EL (cell line): ENCODE results near the gene HOXC4.
"Not testable (repeated sequence)": the region's sequence is repeated elsewhere in the genome, so short reads cannot be mapped to it uniquely, and the experiment has no call there.

Experiments
- DNase-seq: peaks from one replicate; pipeline ENCODE4 v3.0.0-alpha.2; 2016

Gene HOXC4

DNA sequence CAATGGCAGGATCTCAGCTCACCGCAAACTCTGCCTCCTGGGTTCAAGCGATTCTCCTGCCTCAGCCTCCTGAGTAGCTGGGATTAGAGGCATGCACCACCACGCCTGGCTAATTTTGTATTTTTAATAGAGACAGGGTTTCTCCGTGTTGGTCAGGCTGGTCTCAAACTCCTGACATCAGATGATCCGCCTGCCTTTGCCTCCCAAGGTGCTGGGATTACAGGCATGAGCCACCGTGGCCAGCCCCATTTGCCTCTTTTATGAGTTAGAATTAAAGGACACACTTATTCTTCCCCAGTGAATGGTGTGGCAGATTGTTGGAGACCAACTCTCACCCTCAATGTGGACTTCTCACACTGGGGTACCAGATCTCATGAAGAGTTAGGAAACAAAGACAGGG, 11.6 kb upstream of the HOXC4 start:
- not testable (repeated sequence) for DNase-seq

DNA sequence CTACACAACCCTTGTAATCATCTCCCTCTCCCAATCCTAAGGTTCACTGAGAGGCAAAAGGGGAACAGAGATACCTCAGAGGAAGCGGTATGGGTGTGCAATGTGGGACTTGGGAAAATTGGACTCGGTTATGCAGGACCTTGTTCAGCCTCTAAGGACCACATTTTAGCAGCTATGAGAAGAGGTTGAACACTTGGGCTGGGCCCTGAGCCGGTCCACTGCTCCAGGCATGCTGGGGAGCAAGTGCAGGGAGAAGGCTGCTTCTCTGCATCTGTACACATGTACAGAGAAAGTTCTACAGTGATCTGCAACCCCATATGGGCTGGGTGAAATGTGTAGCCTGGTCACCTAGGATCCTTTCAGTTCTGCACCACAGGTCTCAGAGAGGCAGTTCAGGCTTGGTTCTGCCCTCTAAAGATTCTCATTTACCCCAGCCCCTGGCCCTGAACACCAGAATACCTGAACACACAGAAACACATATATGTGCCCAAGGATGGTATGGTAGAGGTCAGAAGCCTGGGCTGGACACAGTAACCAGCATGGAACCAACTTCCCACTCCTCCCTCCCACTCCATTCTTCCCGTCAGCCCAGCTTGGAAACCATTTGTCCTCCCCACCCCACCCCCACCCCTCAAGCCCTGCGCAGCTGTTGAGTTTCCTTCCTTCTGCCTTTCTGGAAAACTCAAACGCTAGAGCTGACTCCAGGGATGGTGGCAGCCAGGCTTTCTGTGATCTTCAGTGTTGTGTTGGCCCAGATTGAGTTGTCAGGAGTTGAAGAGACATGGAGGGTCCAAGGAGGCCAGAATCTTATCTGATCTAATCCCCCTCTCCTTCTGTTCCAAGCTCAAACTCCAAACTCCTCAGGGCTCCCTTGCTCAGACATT, 10.4 kb upstream of the HOXC4 start:
- DNase-seq: no peak

DNA sequence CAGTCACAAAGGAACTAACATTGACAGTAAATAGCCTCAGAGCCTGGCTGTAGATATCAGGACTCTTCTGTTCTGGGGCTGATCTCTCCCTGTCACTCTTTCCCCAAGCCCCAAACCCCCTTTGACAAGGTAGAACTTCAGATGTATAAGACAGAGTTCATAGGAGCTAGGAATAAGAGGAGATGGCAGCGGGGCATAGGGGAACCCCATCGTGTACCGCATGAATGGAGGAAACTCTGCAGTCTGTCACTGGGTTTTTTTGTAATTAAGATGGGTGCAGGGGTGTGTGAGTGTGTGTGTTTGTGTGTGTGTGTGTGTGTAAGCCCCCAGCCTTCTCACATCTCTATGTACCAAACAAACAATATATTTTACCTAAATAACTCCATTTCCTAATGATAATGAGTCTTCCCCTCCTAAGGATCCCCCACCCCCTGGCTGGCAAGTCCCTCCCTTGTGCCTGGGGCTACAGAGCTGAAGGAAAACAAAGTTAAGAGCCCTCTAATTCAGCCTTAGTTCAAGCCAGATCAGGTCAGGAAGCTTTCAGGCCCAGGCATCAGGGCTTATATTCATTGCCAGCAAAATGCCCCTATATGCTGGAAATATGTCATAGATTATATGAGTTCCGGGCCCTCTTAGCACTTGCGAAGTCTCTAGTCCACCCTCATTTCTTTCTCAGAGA, 9.1 kb upstream of the HOXC4 start:
- no peak for DNase-seq

DNA sequence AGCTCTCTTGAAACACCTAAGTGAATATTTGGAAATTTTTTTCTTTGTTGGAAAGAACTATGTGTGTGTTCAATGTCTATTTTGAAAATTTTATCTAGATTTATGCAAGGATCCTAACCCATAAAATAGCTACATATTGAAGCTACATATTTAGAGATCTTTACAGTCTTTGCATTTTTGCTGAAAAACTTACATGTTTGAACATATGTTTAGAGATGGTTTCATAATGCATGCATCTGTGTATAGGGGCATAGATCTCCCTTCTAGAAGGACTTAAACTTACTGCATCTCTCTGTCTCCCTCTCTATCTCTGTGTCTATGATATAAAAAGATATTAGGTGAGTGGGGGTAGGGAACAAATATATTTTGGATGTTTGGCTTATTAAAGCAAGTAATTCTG, 8.2 kb upstream of the HOXC4 start:
- no peak for DNase-seq

DNA sequence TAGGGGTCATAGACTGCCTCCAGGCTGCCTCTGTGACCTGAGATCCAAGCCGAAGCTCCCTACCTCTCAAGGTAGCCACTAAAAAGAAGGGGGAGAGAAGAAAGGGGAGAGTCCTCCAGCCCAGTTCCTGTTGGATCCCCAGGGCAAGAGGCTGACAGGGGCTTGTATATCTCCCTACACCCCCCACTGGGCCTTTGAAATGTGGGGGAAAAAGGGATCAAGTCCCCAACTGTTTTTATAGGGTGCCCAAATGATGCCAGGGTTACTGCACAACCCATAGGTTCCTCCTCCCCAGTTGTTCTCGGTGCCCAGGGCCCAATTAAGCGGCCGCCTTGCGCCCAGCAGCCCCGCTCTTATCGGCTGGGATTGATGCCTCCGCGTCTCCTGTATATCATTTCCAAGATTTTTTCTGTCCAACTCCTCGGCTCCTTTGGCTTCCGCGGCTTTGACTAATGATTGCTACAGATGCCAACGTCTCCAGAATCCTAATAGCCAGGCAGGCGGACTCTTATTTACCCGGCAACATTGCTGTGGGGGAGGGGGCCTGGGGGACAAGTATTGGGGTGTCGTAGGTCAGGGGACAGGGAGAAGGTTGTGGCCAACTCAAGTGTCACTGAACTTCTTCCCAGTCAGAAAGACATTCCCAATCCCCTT, 7.6 kb upstream of the HOXC4 start:
- DNase-seq: no peak

DNA sequence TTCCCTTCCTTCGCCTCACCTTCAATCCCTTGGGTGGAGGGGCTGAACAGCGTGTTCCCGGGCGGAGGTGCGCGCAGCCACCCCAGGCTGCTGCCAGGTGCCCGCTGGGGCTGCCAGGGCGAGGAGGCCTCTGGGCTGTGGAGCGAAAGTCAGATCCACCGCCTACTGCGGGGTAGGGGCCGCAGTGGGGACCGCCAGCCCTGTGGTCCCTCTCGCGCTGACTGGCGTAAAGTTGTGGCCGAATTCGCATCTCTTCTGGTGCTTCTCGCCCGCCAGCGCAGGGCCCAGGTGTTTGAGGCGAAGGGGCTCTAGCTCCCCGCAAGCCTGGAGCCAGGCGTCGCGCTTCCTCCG, 6.9 kb upstream of the HOXC4 start:
- no peak for DNase-seq

DNA sequence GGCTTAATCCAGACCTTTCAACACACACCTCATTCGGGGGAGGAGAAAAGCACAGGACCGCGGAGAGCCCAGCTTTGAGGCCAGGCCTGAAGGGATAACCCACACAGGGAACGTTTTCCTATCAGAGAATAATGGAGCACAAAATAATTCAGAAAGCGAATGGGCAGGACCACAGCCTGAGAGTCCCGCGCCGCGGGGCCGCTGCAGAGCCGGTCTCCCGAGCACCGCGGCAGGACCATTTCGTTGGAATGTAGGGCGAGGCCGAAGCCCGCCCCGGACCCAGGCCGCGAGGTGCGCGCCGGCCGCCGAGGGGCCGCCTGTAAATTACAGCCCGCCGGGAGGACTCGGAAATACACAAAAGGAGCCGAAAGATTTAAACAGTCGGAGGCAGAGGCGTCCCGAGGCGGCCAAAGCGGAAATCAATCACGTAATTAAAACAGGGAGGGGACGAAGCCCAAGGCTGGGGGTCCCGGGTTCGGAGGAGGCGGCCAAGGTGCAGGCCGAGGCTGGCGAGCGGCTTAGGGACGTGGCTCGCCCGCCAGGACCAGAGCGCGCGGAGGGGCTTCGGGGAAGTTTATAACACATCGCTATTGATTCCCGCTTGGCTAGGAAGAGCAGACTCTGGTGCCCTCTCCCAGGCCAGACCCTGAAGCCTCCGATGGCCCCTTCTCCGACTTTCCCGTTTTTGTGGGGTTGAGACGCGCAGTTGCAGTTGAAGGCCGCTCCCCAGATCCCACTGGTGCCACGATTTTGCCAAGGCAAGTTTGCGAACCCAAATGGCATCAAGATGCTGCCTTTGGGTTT, 6.3 kb upstream of the HOXC4 start:
- DNase-seq: no peak

DNA sequence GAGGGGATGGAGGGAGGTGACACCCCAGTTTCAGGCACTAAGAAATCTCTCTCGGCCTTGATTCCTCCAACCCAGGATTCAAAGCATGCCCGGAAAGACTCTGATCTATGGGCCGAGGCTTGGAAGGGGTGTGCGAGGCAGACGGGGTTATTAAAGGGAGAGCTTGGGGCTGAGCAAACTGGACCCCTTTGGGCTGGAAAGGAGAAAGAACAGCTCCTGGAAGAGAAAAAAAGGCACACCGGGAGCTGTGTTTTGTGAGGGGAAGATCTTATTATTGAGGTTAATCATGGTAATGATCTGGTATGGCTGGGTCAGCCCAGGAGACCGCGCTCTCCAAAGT, 5.7 kb upstream of the HOXC4 start:
- no peak for DNase-seq

DNA sequence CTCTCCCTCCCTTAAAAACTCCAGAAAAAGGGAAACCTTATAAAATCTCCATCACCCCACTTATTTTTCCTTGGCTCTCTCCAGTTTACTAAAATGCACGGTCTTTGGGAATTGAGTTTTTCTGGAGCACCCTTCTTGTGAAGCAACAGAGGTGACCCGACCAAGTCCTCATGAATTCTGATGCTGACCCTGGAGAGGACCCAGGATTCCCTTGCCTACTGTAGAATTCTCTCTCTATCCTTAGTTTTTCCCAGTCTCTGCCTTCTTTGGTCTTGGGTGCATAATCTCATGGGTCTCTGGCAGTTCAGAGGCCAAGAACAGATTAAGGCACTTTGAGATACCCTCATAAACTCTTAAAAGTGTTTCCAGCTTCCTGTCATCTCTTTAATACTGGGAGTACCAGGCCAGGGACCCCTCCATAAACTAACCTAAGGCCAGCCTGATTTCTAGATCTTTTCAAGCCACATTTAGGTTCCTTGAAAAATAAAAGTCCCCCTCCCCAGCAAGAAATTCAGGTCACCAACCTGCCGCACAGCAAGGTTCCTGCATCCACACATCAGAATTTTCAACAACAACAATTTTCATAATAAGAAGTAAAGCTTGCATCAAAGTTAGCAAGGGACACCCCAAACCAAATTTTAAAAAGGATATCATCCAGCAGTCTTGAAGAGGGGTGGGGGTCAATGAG, 5.1 kb upstream of the HOXC4 start:
- no peak for DNase-seq

DNA sequence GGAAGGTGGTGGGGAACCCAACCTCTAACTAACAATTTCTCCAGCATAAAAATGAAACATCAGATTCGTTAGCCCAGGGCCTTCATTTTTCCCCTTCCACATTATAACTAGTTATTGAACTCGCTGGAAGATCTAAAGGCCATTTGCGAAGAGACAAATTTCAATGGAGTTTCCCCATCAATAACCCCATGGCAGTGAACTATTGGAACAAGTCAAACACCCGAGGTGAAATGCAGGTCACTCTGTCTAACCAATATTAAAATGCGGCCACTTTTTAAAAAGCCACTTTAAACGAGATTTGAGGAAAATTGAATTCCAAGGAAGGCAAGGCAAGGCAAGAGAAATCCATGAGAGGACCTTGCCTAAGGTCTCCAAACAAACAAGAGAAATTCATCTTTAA, 4.5 kb upstream of the HOXC4 start:
- no peak for DNase-seq

DNA sequence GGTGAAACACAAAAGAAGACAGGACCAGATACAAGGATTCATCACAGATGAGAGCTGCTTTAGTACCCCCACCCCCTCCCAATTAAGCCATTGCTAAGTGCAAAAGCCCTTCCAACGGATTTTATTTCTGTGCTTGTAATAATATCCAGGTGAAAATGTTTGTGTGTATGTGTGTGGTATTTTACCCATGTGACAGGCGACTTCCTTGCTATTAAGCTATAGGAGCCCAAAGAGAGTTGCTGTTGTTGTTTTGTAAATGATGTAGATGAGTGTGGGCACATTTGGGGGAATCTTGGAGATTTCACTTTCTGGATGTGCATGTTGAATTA, 3.2 kb upstream of the HOXC4 start:
- no peak for DNase-seq

DNA sequence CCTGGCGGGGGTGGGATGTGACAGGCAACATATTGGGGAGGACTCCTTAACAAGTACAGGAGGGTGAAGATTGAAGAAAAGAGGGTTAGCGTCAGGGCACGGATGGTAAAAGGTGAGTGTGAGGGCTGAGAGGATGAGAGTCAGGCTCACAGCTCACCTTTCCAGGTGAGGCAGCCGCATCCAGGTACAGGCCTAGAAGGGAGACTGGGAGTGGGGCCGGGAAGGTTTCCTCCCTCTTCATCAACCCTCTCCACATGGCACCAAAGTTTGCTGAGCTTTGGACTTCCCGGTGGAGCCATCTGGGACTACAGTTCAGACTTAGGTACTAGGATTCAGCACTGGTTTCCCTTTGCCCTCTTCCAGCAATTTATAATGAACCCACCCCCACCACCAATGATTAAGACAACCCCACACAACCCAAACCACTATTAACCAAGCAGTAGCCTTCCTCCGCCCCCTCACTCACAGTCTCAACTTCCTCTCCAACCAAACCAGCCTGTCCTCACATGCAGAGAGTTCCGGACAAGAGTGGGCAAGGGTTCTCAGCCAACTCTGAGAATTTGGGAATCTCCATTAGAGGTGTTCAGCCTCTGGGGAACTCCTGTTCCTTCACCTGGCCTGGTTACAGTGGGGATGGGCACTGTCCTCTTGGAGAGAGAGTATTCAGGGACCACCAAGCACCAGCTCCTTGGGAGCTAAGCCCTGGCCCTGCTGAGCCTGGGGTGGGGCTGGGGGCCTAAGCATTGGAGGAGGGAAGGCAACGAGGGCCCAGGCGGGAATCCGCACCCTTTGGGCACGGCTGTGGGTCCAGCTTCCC, 2.4 kb upstream of the HOXC4 start:
- no peak for DNase-seq

DNA sequence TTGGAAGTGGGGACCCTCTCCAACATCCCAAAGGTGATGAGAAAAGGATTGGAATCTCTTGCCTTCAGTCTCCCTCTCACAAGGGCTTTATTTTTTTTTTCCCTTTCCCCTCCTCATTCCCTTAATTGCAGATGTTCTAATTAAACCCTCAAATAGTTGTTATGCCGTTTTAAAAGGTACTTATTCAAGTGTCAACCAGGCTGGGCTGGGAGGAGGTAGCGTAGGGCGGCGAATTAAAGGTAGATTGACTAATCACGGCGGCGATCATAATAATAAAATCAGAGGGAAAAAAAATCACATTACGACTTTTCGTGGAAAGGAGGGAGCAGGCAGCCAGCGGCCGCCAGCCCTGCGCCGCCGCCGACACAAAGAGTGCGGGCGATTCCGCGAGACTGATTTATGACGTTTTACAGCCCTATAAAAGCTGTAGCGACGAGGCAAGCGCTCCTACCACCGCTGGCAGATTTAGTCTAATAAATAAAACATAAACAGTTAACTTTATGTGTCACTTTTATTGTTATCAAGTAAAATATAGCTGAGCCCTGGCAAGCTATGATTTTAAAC, 1.7 kb upstream of the HOXC4 start:
- DNase-seq: no peak

DNA sequence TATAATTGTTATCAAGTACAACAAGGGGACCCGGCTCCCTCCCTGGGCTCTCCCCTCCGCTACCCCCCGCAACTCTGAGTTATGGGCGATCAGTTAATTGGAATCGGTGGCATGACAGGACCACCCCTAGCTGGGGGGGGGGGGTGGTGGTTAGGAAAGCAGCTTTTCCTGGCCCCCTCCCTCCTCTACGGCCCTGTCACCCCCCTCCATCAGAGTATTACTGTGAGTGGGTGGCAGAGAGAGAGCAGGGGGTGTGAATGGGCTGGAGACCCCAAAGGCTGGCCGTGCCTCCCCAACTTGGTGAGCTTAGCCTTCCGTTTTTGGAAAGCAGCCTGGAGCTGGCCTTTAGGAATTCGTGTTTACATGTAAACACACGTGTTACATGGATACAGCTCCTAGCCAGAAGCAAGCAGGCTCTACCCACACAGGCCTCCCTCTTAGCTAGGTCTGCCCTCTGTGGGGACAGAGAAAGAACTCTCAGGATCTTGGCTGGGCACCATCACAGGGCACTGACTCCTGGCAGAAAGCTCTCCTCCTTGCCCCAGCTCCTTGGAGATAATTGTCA, 1.1 kb upstream of the HOXC4 start:
- no peak for DNase-seq

DNA sequence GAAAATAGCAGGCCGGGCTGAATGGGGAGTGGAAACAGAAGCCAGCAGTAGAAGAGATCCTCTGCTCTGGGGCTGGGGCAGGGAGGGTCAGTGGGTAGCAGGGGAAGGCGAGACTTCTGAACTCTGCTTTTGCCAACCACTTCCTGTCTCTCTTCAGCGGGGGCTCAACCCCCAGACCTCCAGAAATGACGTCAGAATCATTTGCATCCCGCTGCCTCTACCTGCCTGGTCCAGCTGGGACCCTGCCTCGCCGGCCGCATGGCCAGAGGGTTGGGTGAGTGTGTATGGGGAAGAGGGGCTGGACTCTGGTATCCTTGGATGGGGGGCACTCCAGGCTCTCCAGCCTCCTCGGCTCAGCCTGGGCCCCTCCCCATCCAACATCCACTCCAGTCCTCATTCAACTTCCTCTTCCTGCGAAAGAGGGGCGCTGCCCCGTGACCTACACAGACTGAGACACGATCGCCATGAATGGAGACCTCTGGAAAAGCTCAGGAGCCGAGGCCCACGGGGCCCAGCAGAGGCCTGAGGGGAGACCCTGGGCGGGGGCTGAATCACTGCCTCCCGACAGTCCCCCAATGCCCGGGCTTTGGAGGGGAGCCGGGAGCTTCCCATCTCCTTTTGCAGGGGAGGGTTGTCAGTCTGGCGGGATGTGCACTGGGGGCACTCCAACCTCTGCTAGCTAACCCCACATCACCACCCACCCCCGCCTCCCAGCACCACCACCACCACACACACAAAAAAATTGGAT, 458 bp upstream of the HOXC4 start:
- no peak for DNase-seq

DNA sequence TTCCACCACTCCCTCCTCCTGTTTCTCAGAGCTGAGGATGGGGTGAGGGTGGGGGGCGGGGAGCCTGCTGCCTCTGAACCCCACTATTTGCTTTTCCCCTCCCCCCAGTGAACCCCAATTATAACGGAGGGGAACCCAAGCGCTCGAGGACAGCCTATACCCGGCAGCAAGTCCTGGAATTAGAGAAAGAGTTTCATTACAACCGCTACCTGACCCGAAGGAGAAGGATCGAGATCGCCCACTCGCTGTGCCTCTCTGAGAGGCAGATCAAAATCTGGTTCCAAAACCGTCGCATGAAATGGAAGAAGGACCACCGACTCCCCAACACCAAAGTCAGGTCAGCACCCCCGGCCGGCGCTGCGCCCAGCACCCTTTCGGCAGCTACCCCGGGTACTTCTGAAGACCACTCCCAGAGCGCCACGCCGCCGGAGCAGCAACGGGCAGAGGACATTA, 1.1 kb downstream of the HOXC4 start:
- no peak for DNase-seq

DNA sequence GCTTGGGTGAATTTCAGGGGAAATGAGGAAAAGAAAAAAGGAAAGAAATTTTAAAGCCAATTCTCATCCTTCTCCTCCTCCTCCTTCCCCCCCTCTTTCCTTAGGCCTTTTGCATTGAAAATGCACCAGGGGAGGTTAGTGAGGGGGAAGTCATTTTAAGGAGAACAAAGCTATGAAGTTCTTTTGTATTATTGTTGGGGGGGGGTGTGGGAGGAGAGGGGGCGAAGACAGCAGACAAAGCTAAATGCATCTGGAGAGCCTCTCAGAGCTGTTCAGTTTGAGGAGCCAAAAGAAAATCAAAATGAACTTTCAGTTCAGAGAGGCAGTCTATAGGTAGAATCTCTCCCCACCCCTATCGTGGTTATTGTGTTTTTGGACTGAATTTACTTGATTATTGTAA, 1.9 kb downstream of the HOXC4 start:
- DNase-seq: no peak

DNA sequence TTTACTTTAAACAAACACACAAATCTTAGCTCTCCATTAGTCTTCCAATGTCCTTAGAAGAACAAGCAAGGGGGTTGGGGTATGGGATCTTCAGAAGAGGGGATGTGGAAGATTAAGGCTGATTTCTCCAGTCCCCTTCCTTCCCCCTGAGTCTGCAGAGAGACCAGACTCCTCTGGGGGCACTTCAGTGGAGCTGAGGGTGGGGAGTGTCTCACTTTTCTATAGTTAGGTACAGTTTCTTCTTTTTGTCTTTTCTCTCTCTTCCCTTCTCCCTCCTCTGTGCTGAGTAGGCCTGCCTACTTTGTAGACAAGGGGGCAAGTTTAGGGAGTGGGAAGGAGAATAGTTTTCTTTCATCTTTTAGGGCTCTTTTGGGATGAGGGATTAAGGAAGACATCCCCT, 2.5 kb downstream of the HOXC4 start:
- no peak for DNase-seq

DNA sequence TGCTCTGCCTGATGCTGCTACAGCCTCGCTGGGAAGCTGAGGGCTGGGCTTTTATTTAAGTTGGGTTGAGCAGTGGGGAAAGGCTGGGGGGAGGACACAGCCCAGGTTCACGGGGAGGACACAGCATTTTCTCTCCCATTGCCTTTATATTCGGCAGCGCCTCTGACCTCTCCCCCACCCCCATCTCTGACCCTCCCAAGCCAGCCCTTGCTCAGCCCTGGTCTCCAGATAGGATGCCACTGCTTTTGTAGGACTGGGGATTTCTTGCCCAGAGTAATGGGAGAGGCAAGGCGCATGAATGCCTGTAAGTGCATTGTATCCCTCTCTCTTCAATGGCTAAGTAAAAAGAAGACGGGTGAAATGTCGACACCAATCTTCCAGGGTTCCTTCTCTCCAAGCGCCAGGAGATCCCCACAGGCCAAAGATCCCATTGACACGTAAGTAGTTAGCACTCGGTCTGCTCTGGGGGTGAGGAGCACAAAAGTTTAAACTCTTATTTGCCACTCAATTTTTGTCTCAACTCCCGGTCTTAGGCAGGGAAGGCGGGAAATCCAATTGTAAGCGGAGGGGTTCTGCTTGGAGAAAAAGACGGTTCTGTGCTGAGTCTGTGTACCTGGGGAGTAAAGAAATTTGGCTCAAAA, 4.6 kb downstream of the HOXC4 start:
- DNase-seq: no peak

DNA sequence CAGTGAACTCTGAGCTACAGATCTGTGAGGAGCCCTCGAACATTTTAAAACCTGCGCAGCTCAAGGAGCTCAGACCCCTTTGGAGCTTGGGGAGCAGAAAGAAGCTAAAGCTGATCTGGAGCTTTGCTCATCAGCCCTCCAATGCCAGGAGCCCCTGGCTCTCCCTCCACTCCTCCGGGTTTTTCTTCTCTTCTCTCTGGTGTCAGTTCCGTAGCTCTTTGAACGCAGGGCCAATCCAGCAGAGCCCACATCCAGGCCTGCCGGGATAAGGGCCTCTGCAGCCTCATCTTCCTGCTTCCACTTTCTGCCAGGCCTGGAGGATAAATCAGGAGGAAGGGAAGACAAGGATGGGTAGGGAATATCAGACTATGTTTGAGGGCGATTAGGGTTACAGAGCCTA, 6.0 kb downstream of the HOXC4 start:
- no peak for DNase-seq
